HG03342 (cell line): Measurements from ENCODE around the gene ADGRL2.

Experiments
- ATAC-seq: cut with Tn5 transposase; IDR thresholded peaks from one replicate; pipeline ENCODE4 v1.9.1; 2021; ENCODE audit warnings: mild to moderate bottlenecking, moderate library complexity; ENCODE audit not compliant: unreplicated experiment

The ADGRL2 gene

DNA sequence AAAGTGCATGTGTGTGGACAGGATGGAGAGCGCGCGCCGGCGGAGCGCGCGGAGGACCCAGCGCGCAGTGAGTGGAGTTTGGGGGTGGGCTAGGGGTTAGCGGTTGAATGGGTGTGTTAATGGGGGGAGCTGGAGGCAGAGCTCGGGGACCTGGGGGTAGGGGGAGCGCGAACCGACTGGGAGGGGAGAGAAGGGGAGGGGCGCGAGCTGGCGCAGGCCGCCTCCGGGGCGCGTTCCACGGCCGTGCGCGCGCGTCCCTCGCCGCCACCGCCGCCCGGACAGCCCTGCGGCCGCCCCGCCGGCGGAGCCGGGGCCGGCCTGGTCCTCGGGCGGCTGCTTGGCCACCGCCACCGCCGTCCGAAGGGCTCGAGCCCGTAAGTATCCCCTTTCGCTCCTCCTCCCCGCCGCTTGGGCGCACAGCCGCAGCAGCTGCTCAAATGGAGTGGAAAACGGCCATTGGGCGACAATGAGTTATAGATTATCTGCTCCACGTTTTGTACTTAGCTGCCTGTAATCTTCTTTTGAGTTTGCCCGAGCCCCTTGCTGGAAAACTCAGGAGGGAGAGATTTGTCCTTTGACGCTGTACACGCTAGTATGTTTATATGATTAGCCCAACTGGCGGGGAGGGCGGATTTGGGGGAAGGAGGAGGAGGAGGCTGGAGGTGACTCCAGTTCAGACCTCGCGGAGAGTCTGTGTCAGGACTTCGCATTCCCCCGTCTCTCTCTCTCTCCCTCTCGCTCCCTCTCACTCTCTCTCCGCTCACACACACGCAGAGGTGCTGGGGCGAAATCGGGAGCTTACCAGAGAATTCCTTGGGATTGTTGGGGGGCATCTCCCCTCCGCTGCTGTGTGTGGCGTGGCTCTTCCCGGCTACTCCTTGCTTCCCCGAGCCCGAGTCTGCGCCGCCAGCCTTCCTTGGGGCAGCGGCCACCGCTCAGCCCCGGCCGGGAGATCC lies at the start of gene ADGRL2:
ADGRL2 (plus strand) TSS at position 240 of the 956 bp plus-strand sequence. CDS start 36,051 bp downstream, outside the sequence.
- ATAC-seq: peak; percentile 59

- ATAC-seq: no peak
These were observed 47.9 kb upstream of the ADGRL2 start for GRCh38 chr1:81752840-81753239.

GRCh38 chr1:81754424-81754823 lies 46.3 kb upstream of the ADGRL2 start:
- ATAC-seq: no peak

- ATAC-seq: no peak
These were observed 43.9 kb upstream of the ADGRL2 start for GRCh38 chr1:81756872-81757271.

DNA sequence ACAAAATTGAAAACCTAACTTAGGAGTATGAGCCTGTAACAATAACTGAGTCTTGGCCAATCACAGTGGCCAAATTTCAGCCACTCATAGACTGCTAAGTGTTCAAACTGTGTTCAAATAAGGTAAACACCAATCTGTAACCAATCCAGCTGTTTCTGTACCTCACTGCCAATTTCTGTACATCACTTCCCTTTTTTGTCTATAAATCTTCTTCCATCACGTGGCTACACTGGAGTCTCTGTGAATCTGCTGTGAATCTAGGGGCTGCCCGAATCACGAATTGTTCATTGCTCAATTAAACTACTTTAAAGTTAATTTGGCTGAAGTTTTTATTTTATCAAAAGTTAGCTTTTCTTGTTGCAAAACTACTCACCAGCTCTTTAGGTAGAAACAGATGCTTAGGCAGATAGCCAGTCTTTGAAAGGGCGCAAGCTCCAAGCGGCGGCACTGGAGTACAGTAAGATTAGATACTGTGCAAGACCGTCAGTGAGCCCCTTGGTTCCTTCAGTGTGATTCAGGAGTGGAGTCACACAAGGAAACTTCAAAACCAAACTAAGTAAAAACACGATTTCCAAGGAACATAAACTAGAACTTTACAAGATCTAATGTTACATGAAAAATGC lies 43.2 kb upstream of the ADGRL2 start:
- no peak for ATAC-seq

- no peak for ATAC-seq
These were observed 42.6 kb upstream of the ADGRL2 start for GRCh38 chr1:81758181-81758580.

GRCh38 chr1:81760477-81761097 lies 40.1 kb upstream of the ADGRL2 start:
- ATAC-seq: no peak

DNA sequence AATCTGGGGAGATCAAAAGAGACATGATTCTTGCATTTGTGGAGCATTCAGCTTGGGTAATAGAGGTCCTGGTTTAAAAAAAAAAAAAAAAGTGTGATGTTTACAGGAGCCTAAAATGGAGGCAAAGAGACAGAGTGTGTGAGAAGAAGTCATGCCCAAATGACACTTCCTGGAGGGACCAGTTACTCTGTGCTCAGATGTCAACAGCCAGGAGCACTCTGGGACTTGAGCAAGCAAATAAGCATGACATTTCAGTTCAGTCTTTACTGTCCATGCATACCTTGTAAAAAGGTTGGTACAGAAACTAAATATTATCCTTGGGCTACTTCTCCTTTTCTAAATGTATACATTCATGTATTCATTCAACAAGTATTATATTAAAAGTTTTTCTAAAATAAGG lies 25.2 kb upstream of the ADGRL2 start:
- no peak for ATAC-seq

DNA sequence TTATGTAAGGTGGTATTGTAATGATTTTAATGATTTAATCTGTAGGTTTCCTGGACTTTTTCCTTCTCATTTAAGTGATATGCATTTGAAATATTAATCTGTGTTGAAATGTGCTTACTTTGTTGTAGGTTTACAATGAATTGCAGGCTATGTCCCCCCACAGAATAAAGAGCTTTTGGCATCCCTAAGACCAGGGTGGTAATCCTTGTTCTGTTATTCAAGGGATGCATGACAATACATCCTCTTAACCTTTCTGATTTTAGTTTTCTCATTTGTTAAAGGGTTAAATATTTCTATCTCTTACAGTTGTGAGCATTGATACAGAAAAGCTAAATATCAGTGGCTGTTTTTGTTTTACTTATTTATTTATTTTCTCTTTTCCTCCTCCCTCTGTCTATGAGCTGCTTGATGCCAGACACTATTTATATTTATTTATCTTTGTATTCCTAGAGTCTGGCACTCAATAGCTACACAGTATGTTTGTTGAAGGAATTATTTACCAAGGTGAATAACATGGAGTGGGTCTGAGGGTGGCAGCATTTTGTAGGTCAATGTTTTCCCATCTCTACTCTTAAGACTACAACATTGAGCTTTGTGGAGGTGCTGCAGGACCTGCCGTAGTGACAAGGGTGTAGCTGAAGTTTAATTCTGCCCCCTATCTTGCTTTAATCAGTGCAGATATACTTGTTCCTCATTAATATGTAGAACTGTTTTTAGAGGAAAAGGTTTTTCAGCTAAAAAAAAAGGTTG lies 19.9 kb upstream of the ADGRL2 start:
- no peak for ATAC-seq

GRCh38 chr1:81781749-81782148 lies 19.0 kb upstream of the ADGRL2 start:
- no peak for ATAC-seq

- ATAC-seq: no peak
These were observed 8.6 kb upstream of the ADGRL2 start for GRCh38 chr1:81792184-81792583.

DNA sequence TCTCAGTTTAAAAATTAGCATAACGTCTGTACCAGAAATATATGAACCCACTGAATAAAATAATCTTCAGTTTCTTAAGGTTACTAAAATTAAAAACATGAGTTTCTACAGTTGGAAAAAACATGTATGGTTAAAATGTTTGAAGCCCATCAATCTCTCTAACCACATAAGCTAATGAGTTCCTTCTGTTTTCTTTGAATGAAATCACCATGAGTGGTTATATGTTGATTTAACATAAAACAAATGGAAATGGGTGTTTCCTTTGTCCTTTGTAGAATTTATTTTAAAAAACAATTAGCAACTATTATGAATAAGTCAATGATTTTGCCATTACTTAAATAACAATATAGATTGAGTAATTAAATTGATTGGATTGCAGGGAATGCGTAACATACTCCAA lies 3.0 kb upstream of the ADGRL2 start:
- no peak for ATAC-seq

- no peak for ATAC-seq
These were observed 617 bp upstream of the ADGRL2 start for GRCh38 chr1:81799939-81800694.

DNA sequence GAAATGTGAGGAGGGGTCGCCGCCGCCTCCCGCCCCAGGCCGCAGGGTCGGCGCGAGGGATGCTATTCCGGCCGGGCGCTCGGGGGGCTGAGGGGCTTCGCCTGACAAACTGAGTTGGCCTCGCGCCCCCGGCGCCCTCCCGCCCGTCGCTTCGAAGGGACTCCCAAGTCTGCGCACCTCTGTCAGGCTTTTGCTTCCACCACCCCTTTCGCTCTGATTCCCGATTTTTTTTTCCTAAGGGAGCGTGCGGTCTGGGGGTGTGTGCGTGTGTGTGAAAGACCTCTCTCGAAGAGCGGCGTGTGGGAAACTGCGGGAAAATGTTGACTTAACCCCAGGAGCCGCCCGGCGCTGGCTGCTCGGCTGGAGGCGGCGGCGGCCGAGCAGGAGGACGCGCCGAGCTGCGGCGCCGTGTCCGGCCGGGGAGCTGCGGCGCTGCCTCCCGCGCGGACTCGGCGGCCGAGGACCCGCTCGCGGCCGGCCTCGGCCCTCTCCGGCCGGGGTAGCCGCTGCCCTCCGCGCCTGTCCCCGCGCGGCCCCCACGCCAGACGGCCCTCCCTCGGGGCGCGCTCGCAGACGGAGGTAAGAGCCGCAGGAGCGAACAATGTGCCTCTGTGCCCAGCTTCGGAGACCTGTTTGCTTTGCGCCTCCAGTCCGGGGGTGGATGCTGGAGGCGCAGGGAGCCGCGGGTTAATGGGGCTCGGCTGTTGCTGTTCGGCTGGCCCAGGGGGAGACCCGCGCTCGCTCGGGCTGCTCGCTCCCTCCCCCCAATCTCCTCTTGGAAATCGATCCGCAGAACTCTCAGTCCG lies 1.1 kb downstream of the ADGRL2 start:
- ATAC-seq: no peak

DNA sequence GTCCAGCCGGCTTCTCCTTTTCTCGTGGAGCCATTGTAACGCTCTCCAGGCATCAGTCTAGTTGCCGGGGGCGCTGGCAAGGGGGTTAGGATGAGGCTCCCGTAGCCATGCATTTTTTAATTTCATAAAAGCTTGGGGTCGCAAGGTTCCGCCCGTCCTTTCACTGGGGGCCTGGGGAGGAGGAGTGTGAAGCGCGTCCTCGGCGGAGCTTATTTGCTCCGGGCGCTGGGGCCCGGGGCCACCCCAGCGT lies 1.6 kb downstream of the ADGRL2 start:
- ATAC-seq: no peak

DNA sequence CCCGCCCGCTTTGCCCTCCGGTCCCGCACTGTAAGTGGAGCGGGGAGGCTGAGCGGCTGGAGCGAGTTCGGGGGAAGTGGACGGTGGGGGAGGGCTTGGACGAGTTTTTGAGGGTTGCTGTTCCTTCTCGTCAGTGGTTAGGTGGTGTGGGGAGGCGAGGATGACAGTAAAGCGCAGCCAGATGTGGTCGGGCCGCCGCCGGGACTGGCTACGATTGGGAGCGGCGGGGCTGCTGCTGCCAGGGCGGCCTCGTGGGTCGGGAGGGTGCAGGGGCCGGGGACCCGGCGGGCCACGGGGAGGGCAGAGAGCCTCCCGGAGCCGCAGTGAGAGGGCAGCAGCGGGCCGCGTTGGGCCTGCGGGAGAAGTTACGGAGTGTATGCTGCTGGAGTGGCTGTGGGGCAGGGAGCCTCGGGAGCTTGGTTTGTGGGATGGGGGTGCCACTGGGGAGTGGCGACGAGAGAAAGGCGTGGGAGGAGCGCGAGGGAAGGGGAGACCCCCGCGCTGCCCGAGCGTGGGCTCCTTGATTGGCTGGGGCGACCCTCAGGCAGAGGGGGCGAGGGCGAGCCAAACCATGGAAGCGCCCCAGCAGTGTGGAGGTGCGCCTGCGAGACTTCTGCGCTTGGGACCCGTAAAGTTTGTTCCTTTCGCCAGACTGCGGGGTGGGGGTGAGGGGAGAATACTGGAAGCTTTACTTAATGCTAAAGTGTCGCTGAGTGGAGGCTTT lies 2.1 kb downstream of the ADGRL2 start:
- ATAC-seq: no peak

GRCh38 chr1:81803431-81804110 lies 2.8 kb downstream of the ADGRL2 start:
- no peak for ATAC-seq

- no peak for ATAC-seq
These were observed 3.6 kb downstream of the ADGRL2 start for GRCh38 chr1:81804312-81804711.
